NT2/D1 (cell line): Measurements from ENCODE around the gene LRBA.

Experiments used
- DNase-seq: peaks from one replicate; pipeline ENCODE4 v3.0.0-alpha.2; 2011; ENCODE audit warnings: low read depth, low spot score
- H3K27me3 ChIP-seq: 2 replicates; pipeline ENCODE4 v1.6.0; 2011; ENCODE audit warnings: mild to moderate bottlenecking; ENCODE audit not compliant: insufficient read length, insufficient read depth
- H3K36me3 ChIP-seq: 2 replicates; pipeline ENCODE4 v1.6.1; 2011; ENCODE audit warnings: mild to moderate bottlenecking, low read length, mixed read lengths; ENCODE audit not compliant: insufficient read depth, insufficient read length
- H3K4me1 ChIP-seq: 2 replicates; pipeline ENCODE4 v1.5.1; 2011; ENCODE audit not compliant: insufficient read depth, insufficient read length
- H3K4me3 ChIP-seq: 2 replicates; pipeline ENCODE4 v1.5.1; 2011; ENCODE audit warnings: low read depth; ENCODE audit not compliant: insufficient read length
- H3K9ac ChIP-seq: 2 replicates; pipeline ENCODE4 v1.6.0; 2011; ENCODE audit warnings: low read depth; ENCODE audit not compliant: insufficient read length
- H3K9me3 ChIP-seq: 2 replicates; pipeline ENCODE4 v1.5.1; 2011; ENCODE audit warnings: mild to moderate bottlenecking, low read length; ENCODE audit not compliant: insufficient read depth
- SUZ12 ChIP-seq: IDR thresholded peaks from 2 replicates; pipeline ENCODE4 v1.6.1; 2011; ENCODE audit not compliant: insufficient read length, insufficient read depth; ENCODE audit errors: extremely low read depth
- YY1 ChIP-seq: IDR thresholded peaks from 2 replicates; pipeline ENCODE4 v1.6.1; 2011; ENCODE audit not compliant: insufficient read length, insufficient read depth
- ZNF274 ChIP-seq: IDR thresholded peaks from 2 replicates; pipeline ENCODE4 v1.6.1; 2011; ENCODE audit warnings: mild to moderate bottlenecking, low read depth, low read length

LRBA gene

DNA sequence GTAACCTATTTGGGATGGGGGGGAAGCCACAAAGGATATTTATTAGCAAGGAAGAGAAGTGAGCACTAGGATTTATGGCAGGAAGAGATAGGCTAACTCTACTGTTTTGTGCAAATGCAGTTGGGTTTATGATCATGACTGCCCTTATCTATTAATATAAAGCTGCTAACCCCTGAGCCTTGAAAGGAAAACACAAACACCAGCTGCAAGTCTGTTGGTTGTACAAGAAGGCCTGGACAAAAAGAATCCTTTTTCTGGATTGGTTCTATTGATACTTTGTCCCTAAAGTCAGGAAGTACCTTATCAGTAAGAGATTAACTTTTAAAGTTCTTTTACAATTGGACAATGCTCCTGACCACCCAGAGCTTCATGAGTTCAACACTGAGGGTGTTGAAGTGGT lies 188.8 kb downstream of the LRBA start:
- no peak overlapping the region for H3K4me3 ChIP-seq
- H3K9me3 ChIP-seq: no peaks in the 10 kb centered on the region
- H3K4me1 ChIP-seq: no peaks in the 10 kb centered on the region
- no peak for TF ChIP-seq YY1
- no peak for TF ChIP-seq ZNF274
- TF ChIP-seq SUZ12: no peak
- H3K9ac ChIP-seq: no peak overlapping the region
- H3K27me3 ChIP-seq: no peaks in the 10 kb centered on the region
- no peak for DNase-seq
- H3K36me3 ChIP-seq: peaks cover 4% of the 10 kb centered on the region

DNA sequence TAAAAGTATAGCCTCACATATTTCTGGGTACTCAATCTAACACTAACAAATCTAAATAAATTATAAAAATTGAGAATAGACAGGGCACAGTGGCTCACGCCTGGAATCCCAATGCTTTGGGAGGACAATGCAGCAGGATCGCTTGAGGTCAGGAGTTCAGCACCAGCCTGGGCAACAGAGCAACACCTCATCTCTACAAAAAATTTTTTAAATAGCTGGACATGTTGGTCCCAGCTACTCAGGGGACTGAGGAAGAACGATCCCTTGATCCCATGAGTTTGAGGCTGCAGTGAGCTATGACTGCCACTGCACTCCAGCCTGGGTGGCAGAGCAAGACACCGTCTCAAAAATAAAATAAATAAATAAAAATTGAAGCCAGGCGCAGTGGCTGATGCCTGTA lies 192.7 kb downstream of the LRBA start:
- no peaks in the 10 kb centered on the region for H3K9me3 ChIP-seq
- no peaks in the 10 kb centered on the region for H3K4me1 ChIP-seq
- TF ChIP-seq ZNF274: no peak
- TF ChIP-seq YY1: no peak
- no peak for TF ChIP-seq SUZ12
- H3K9ac ChIP-seq: no peak overlapping the region
- DNase-seq: no peak
- no peak overlapping the region for H3K4me3 ChIP-seq
- no peaks in the 10 kb centered on the region for H3K36me3 ChIP-seq
- no peaks in the 10 kb centered on the region for H3K27me3 ChIP-seq

DNA sequence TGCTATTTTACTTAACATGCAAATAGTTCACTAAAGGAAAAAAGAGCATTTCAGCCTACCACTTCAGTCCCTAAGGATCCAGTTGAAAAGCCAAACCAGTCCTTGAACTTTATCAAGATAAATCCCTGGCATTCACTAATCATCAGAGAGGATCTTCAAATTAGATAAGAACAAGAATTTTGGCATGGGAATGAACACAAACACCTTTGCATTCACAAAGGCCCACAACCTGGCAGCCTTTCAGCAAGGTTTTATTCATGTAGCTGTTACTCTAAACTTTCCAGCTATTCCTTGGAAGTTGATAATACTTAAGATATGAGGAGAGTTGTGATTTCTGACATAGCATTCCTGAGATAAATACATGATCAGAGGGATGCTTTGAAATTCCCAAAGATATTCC lies 193.4 kb downstream of the LRBA start:
- Histone ChIP-seq H3K4me1 (no peaks in the 10 kb centered on the region), H3K4me3 (no peak overlapping the region), H3K27me3 (no peaks in the 10 kb centered on the region), H3K9ac (no peak overlapping the region), H3K36me3 (no peaks in the 10 kb centered on the region), H3K9me3 (no peaks in the 10 kb centered on the region)
- TF ChIP-seq ZNF274: no peak
- no peak for DNase-seq

DNA sequence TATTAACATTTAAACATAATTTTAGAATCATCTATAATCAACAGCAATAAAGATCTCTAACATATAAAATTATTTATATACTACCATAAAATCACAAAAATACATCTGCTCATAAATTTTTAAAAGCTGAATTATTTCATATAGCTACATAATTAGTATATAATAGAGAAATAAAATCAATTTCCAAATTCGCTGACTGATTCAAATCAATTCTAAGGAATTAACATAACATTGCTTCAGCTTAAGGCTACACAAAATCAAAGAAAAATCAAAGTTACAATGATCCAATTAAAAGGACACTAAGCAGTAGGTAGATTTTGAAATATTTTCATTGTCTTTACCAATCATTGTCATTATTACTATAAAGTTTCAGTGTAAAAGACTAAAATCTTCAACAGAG lies 194.7 kb downstream of the LRBA start:
- Histone ChIP-seq H3K4me3 (no peak overlapping the region), H3K9me3 (no peaks in the 10 kb centered on the region), H3K9ac (no peak overlapping the region), H3K36me3 (no peaks in the 10 kb centered on the region), H3K27me3 (no peaks in the 10 kb centered on the region), H3K4me1 (no peaks in the 10 kb centered on the region)
- TF ChIP-seq YY1: no peak
- TF ChIP-seq SUZ12: no peak
- TF ChIP-seq ZNF274: no peak
- no peak for DNase-seq

DNA sequence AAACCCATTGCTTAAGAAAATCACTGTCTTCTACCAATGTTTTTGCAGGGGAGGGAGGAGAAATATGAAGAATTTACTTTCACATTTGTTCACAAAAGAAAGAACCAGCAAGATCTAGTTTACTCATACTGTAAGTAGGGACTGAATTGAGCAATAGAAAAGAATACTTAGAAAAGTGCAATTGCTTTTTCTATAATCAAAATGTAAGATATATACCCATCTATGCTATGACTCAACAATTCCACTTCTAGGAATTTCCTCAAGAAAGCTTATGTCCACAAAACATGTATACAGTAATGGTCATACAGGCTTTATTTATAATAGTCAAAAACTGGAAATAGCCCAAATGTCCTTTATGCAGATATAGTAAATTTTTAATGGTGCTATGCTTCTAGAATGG lies 196.4 kb downstream of the LRBA start:
- TF ChIP-seq ZNF274 (no peak), SUZ12 (no peak), YY1 (no peak)
- Histone ChIP-seq H3K4me1 (no peaks in the 10 kb centered on the region), H3K27me3 (no peaks in the 10 kb centered on the region), H3K36me3 (no peaks in the 10 kb centered on the region), H3K4me3 (no peak overlapping the region), H3K9me3 (no peaks in the 10 kb centered on the region), H3K9ac (no peak overlapping the region)
- no peak for DNase-seq

DNA sequence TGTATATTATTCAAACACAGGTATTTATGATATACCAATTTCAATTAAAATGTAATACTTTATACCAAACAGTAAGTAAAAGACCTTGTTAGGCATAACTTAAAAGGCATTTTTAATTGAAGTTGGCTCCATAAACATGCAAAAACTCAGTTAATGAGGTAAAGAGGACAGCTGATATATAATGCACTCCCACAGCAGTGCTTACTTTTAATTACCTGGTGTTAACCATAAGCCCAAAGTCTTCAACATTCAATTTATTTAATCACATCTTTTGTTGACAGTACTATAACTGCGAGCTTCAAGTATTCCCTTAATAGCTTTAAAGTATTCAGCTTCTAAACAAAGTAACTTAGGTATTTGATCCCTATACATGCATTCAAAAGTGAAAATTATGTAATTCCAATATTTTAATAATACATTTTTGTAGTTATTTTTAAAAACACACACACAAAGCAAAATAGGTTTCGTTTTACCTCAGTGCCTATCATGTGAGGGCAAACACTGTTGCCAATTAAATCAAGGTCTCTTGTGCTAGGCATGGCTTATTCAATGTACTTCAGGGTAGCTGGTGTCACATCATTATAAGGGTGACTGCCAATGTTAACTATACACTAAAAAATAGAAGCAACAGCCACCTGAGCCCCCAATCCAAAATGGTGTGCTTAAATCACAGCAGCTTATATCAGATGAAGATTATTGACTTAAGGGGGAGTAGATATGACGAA lies 197.1 kb downstream of the LRBA start:
- TF ChIP-seq SUZ12: no peak
- TF ChIP-seq YY1: no peak
- TF ChIP-seq ZNF274: no peak
- Histone ChIP-seq H3K4me1 (no peaks in the 10 kb centered on the region), H3K36me3 (no peaks in the 10 kb centered on the region), H3K9ac (no peak overlapping the region), H3K9me3 (no peaks in the 10 kb centered on the region), H3K4me3 (no peak overlapping the region), H3K27me3 (no peaks in the 10 kb centered on the region)
- no peak for DNase-seq

DNA sequence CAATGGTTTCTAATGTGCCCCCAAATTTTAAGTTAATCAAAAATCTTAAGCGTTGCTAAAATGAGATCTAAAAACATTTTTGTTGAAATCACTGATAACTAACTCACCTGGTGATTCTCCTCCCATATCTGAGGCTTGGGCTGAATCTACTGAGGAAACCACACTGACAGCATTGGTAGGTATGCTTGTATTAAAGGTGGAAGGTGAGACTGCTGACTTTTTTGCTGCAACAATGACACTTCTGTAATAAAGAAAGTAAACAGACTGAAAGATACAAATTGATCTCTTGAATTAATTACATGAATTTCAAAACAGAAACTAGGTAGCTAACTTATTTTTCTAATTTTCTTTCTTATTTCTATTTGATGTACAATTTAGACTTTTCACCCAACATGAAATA lies 198.1 kb downstream of the LRBA start:
- H3K27me3 ChIP-seq: no peaks in the 10 kb centered on the region
- no peak for DNase-seq
- no peaks in the 10 kb centered on the region for H3K36me3 ChIP-seq
- H3K9me3 ChIP-seq: no peaks in the 10 kb centered on the region
- H3K4me1 ChIP-seq: no peaks in the 10 kb centered on the region
- TF ChIP-seq ZNF274: no peak
- no peak for TF ChIP-seq YY1
- no peak for TF ChIP-seq SUZ12
- no peak overlapping the region for H3K9ac ChIP-seq
- no peak overlapping the region for H3K4me3 ChIP-seq
